DOHH2 (cell line): ENCODE results near the gene FCHSD2.

Source experiments
- H3F3A ChIP-seq: fragments of 200-600 bp; sonication (generic), shearing (Covaris generic); 2 replicates; pipeline ENCODE4 v1.6.0; 2016; ENCODE audit warnings: antibody characterized with exemption, mild to moderate bottlenecking; ENCODE audit not compliant: control insufficient read depth, insufficient read depth
- H3K27ac ChIP-seq: fragments of 200-600 bp; sonication (generic); 2 replicates; pipeline ENCODE4 v1.5.1; 2014; ENCODE audit warnings: low read depth, mild to moderate bottlenecking, low read length, moderate library complexity
- H3K27me3 ChIP-seq: fragments of 200-600 bp; sonication (generic); 2 replicates; pipeline ENCODE4 v1.6.1; 2014; ENCODE audit warnings: mild to moderate bottlenecking, low read length, mixed read lengths; ENCODE audit not compliant: control insufficient read depth
- H3K36me3 ChIP-seq: fragments of 200-600 bp; sonication (generic); 2 replicates; pipeline ENCODE4 v1.6.1; 2014; ENCODE audit warnings: mild to moderate bottlenecking, low read length, moderate library complexity, mixed read lengths; ENCODE audit not compliant: control insufficient read depth
- H3K4me1 ChIP-seq: fragments of 200-600 bp; sonication (generic); 2 replicates; pipeline ENCODE4 v1.6.1; 2014; ENCODE audit warnings: mild to moderate bottlenecking, low read length, mixed read lengths; ENCODE audit not compliant: control insufficient read depth
- H3K4me2 ChIP-seq: fragments of 200-600 bp; sonication (generic); 2 replicates; pipeline ENCODE4 v1.6.0; 2014; ENCODE audit warnings: mild to moderate bottlenecking, low read length, moderate library complexity
- H3K4me3 ChIP-seq: fragments of 200-600 bp; sonication (generic); 2 replicates; pipeline ENCODE4 v1.5.1; 2014; ENCODE audit warnings: mild to moderate bottlenecking, low read length, mixed read lengths
- H3K79me2 ChIP-seq: fragments of 200-600 bp; sonication (generic); 2 replicates; pipeline ENCODE4 v1.6.1; 2014; ENCODE audit warnings: mild to moderate bottlenecking, low read length, mixed read lengths; ENCODE audit not compliant: control insufficient read depth
- H3K9me2 ChIP-seq: fragments of 200-600 bp; sonication (generic); replicated peaks from 2 replicates; pipeline ENCODE4 v1.6.1; 2014; ENCODE audit warnings: mild to moderate bottlenecking, low read length, mixed read lengths; ENCODE audit not compliant: control insufficient read depth
- H3K9me3 ChIP-seq: fragments of 200-600 bp; sonication (generic); 2 replicates; pipeline ENCODE4 v1.6.1; 2014; ENCODE audit warnings: antibody characterized with exemption, low read length, mixed read lengths; ENCODE audit not compliant: control insufficient read depth, insufficient read depth
- H4K20me1 ChIP-seq: fragments of 200-600 bp; sonication (generic); 2 replicates; pipeline ENCODE4 v1.6.0; 2014; ENCODE audit warnings: low read depth, mild to moderate bottlenecking, antibody characterized with exemption, low read length, moderate library complexity; ENCODE audit not compliant: control insufficient read depth, insufficient read depth
- CTCF ChIP-seq: fragments of 200-600 bp; sonication (generic); IDR thresholded peaks from one replicate; pipeline ENCODE4 v1.5.1; 2014; ENCODE audit warnings: antibody characterized with exemption, mild to moderate bottlenecking, low read depth, low read length; ENCODE audit not compliant: poor library complexity, severe bottlenecking
- EZH2phosphoT487 ChIP-seq: fragments of 200-600 bp; sonication (generic); IDR thresholded peaks from 2 replicates; pipeline ENCODE4 v1.6.1; 2017; ENCODE audit warnings: borderline replicate concordance, mild to moderate bottlenecking, antibody characterized with exemption, low read length, moderate library complexity, mixed read lengths

The FCHSD2 gene

GRCh38 chr11:72954860-72955259 lies 187.3 kb downstream of the FCHSD2 start:
- no peaks in the 10 kb centered on the region for H3K9me2 ChIP-seq
- peaks cover 35% of the 10 kb centered on the region for H3K4me1 ChIP-seq
- H3K9me3 ChIP-seq: no peaks in the 10 kb centered on the region
- peaks cover 69% of the 10 kb centered on the region for H3K36me3 ChIP-seq
- H3K4me2 ChIP-seq: no peak overlapping the region
- TF ChIP-seq EZH2phosphoT487: no peak
- TF ChIP-seq CTCF: no peak
- peaks cover 34% of the 10 kb centered on the region for H3K79me2 ChIP-seq
- H3K4me3 ChIP-seq: no peak overlapping the region
- H3K27ac ChIP-seq: no peak overlapping the region
- H4K20me1 ChIP-seq: no peaks in the 10 kb centered on the region
- H3K27me3 ChIP-seq: no peaks in the 10 kb centered on the region
- H3F3A ChIP-seq: peaks cover 9% of the 10 kb centered on the region; the same call in 1 of the 2 replicates

GRCh38 chr11:72953637-72954036 lies 188.5 kb downstream of the FCHSD2 start:
- H3K9me3 ChIP-seq: no peaks in the 10 kb centered on the region
- no peak overlapping the region for H3K27ac ChIP-seq
- H3K36me3 ChIP-seq: peaks cover 67% of the 10 kb centered on the region
- H3K4me1 ChIP-seq: peaks cover 35% of the 10 kb centered on the region
- no peaks in the 10 kb centered on the region for H3K27me3 ChIP-seq
- H4K20me1 ChIP-seq: no peaks in the 10 kb centered on the region
- H3K9me2 ChIP-seq: no peaks in the 10 kb centered on the region
- no peak overlapping the region for H3K4me3 ChIP-seq
- H3K4me2 ChIP-seq: no peak overlapping the region
- H3K79me2 ChIP-seq: peaks cover 42% of the 10 kb centered on the region
- no peak for TF ChIP-seq EZH2phosphoT487
- TF ChIP-seq CTCF: no peak
- peaks cover 9% of the 10 kb centered on the region; the same call in 1 of the 2 replicates for H3F3A ChIP-seq

GRCh38 chr11:72951888-72952287 lies 190.2 kb downstream of the FCHSD2 start:
- H3K36me3 ChIP-seq: peaks cover 63% of the 10 kb centered on the region
- H3K4me3 ChIP-seq: no peak overlapping the region
- no peaks in the 10 kb centered on the region for H3K27me3 ChIP-seq
- TF ChIP-seq EZH2phosphoT487: no peak
- TF ChIP-seq CTCF: no peak
- H3K79me2 ChIP-seq: peaks cover 53% of the 10 kb centered on the region
- peak overlapping the region; percentile 3; the same call in 1 of the 2 replicates for H3K27ac ChIP-seq
- H3K4me1 ChIP-seq: peaks cover 35% of the 10 kb centered on the region
- H3K9me2 ChIP-seq: no peaks in the 10 kb centered on the region
- H4K20me1 ChIP-seq: no peaks in the 10 kb centered on the region
- peak overlapping the region; percentile 17; the same call in 1 of the 2 replicates for H3K4me2 ChIP-seq
- no peaks in the 10 kb centered on the region; the same call in 1 of the 2 replicates for H3K9me3 ChIP-seq
- peaks cover 13% of the 10 kb centered on the region; the same call in 1 of the 2 replicates for H3F3A ChIP-seq
